CD4-positive, alpha-beta T cell treated with Interleukin-15 for 1 hour (primary cell): ENCODE data around the gene SLC40A1.

ENCODE experiments used
- DNase-seq: peaks from one replicate; pipeline ENCODE4 v3.0.0-alpha.2; 2020

The SLC40A1 gene

DNA sequence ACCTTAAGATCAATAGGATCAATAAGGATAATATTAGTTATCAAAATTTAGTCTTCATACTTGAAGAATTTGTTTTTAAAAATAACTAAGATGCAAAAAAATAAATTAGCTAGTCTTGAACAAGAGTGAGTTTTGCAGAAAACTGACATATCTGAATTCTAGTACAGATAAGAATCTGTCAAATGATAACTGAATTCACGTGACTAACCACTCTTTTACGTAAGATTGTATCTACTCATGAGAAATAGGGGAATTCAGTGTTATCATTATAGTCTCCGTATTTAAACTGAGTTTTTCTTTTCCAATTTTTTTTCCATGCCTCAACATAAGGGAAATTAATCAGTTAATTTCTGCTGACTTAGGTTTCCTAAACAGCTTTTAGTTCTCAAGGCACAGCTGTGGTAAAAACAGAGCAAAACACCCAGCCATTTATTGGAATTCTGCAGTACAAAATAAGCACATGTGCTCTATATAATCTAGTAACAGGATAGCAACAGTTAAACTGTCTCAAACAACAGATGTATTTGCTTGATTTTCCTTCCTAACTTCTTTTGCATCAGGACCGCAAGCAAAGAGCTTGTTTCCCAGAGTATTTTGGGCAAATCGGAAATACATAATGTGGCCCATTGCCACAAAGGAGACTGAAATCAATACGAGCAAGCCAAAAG, 19.1 kb downstream of the SLC40A1 start:
- DNase-seq, result no peak

DNA sequence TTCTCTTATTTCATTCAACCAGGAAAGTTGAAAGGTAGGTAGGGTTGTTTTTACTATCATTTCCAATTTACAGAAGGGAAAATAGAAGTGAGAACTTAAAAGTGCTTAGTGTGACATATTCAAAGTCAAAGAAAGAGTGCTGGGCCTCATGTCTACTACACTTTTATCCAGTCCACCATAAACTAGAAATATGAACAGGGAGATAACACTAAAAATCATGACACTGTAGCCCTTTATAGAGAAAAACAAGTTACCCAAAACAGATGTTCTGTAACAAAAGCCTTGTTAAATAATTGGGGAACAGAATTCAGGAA, 20.4 kb downstream of the SLC40A1 start:
- no peak for DNase-seq

DNA sequence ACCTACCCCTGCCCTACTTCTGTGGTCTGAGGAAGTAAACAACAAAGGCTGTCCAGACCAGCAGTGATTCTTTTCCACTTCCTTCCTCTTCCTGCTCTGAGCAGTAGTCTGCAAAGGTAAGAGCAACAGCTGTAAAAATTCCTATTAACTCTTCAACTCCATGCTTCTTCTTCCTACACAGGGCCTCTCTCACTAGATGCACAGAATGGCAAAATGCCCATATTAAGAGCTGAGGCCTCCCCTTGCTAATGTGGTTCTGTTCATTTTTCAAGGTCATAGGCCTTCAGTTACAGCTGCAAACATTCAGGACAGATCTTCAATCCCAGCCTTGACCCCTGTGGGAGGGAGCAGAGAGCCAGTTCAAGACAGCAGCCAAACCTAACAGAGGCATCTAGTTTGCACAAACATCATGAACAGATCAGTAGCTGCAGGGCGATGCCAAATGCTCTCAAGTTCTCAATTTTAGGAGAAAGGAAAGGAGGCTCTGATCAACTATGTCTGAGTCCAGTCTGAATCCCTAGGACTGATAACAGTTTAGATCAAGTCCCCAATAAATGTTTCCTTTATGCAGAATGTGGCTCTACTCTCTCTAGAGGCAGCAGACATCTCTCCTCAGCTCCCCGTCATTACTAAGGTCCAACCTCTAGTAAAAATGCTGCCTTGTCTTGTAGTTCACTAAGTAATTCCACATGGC, 20.9 kb downstream of the SLC40A1 start:
- no peak for DNase-seq

DNA sequence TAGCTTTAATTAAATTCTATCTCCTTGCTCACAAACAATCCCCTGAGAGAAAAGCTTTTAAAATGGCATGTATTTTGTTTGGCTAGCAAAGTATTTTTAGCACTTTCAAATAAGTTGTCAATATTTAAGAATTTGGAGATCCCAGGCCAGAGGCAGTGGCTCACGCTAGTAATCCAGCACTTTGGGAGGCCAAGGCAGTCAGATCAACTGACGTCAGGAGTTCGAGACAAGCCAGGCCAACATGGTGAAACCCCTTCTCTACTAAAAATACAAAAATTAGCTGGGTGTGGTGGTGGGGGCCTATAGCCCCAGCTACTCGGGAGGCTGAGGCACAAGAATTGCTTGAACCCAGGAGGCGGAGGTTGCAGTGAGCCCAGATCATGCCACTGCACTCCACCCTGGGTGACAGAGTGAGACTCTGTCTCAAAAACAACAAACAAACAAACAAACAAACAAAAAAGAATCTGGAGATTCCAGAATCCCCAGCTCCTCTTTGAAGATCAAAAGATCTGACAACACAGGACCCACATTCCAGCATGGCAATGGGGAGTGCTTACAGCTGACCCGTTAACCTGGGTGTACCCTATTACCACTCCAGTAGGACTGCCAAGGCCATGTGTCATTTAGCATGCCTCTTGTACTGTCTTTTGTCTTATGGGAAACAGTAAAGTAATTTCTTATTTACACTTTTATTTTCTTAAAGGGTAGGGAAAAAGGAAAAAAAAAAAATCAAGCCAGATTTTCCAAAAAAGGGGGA, 21.9 kb downstream of the SLC40A1 start:
- no peak for DNase-seq

DNA sequence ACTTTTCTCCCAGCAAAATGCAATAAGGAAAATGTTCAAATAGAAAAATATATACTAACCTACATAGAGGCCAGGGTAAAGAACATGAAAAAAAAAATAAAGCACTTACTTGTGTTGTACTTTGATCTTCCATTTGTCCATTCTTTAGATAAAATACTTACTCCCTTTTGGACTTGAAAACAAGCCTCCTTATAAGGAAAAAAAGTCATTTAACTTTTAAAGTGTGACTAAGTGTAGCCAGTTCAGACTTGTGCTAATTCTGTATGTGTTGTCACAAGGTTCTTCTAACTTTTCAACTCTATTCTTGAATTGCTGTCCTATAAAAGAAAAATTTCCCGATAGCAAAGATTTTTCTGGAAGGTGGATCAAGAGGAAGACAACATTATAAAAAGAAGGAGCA, 23.2 kb downstream of the SLC40A1 start:
- DNase-seq, result no peak

DNA sequence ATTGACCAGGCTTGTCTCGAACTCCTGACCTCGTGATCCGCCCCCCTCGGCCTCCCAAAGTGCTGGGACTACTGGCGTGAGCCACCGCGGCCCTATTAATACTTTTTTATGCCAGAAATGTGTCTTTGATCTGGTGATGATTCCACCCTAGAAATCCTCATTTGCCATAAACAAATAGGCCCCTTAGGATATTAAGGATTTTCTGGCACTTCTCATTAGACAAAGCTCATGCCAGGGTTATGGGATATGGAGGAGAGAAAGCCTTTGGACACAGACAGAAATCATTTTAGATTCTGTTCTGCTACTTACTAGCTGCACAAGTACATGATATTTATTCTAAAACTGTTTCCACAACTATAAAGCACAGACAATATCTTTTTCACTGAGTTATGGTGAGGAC, 24.1 kb downstream of the SLC40A1 start:
- no peak for DNase-seq

DNA sequence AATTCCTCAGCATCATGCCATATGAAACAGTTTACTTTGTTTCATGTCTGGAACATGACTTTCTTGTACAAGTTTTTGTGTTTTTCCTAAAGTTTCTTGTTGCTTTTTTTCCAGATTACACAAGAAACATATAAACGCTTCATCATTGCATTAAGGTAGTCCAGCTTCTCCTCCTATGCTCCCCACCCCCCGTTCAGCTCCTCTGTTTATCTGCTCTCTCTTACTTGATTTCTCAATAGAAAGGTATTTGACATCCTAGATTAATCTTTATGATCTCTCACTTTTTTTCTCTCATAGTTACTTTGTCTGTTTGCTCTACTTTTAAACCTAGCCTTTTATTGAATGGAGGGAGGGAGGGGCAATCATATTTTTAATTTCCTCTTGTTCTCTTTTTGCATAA, 25.4 kb downstream of the SLC40A1 start:
- DNase-seq, result no peak

DNA sequence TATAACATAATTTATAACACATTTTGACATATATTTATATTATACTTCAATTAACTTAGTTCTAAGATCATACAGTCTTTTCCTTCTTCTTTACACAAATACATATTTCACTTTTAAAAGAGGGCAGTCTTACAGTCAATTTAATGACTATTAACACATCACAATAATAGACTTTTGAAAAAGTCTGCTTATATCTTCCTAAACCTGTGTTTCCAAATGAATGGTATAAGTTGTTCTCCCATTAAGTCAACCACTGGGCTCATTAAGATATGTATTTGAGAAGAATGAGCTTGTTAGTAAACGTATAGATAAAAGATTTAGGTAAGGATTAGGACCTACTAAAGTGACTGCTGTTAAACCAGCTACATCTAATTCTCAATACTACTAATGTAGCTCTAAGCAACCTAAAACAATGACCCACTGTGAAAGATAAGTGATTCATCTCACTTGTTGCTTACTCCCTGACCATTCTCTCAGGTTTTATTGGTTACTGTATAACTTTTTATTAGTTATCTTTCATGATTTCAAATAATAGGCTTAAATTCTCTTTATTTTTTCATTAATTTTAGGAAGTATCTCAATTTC, 27.0 kb downstream of the SLC40A1 start:
- no peak for DNase-seq

DNA sequence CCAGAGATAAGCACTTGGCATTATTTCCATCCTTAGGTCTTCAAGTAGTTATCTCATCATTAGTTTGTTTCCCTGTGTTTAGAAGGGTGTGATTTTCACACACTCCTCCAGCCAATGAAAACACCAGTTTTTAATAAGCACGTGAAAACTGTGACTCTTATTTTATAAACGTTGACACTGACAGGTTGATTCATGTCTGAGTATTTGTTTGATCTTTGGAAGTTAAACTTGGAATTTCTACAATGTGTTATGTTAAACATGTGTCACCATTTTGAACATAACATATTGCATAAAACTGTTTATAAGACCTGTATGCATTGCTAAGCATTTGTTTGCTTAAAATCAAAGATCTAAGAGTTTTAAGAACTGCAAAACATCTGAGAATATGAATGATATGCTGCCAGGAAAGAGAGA, 27.6 kb downstream of the SLC40A1 start:
- DNase-seq, result no peak

DNA sequence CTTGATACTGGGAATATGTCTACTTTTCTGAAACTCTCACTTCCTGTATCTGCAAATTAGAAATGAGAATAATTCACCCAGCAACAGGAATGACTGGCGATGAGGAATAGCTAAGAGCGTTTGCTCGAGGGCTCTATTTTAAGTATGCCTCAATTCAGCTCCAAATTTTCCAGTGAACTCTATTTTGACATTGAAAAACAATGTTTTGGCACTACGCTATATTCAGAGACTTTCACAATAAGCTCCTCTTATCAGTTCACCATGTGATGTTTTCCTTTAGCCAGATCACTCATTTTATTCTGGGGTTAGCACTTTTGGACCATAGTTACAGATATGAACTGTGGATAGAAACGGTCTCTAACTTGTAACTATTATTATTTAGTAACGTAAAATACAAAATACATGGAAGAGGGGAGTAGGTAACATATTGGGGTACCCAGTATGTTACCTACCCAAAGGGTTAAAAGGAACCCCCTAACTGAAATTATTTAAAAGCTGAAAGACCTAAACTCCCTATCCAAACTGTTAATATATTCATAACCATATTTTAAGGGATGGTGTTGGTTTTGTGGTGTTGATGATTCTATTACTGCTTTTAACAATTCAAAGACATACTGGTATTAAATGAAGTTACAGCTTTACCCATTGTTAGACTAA, 28.1 kb downstream of the SLC40A1 start:
- DNase-seq, result no peak

DNA sequence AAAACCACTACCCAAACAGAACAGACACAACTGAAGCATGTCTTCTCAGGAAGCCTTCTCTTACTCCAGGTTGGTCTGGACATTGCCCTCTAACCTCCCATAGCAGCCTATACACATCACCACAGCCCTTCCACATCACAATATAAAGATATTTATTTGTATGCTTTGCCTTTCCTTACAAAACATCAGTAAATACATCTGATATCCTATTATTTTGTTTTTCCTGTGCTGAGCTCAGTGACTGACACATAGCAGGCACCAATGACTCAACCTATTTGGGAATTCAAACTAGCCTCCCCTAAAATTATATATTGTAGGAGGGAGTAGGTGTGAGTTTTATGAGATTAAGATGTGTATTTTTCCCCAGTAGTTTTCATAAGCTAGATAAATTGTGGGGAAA, 28.8 kb downstream of the SLC40A1 start:
- no peak for DNase-seq

DNA sequence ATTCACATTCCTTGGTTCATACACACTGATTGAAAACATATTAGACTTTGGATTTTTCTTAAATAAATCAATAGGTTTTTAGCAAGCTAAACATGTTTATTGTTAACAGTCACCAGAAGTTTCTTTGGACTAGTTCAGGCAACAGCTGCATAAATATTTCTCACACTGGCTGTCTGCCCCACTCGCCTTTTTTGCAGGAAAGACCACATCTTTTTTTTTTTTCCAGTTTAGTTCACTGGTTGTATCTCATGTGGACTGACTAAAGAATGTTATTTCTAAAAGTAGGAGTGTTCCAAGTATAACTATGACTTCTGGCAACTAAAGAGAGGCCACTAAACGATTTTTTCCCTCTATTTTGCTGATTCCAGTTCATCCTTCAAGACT, 31.1 kb downstream of the SLC40A1 start:
- no peak for DNase-seq

DNA sequence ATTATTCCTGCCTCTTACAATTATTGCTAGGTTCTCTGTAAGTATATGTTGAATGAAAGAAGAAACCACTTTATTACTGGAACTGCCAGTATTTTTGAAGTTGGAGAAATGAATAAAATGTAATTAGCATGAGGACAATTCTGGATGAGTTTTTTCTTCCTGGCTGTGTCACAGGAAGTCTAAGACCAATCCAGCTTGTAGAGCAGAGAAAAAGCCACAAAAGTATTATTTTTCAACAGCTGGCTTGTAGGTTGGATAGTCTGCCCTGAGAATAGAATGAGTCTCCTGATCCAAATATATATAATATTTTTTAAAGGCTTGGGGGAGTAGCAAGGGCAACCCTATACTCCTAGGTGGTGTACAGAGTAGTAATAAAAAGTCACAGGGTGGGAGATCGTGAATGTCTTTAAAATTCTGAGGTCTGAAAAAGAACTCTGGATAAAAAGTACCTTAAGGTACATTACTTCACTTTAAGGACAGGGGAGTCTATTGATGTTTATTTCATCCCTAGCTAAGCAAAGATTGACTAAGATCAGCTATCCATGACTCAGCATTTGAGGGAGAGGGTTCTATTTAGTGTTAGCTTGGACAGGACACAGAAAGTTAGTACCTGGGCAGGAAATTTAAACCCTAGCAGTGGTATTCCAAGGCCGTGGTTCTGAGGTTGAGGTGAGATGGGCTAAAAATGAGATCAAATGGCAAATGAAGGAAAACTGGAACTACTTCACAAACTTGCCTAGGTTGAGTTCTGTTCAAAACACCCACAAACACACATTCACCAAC, 31.7 kb downstream of the SLC40A1 start:
- no peak for DNase-seq

DNA sequence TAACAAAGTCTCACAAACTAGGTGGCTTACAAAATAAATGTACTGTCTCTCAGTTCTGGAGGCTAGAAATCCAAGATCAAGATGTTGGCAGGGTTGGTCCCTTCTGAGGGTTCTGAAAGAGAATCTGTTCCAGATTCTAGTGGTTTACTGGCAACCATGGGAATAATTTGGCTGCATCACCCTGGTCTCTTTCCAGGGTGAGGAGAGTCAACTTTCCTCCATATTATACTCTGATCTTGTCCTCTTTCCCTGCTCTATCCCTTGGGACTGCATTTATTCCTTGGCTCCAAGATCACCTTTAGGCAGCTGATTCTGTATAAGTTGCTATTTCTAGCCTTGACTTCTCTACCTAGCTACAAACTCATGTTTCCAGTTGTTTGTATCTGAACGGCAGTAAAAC, 35.2 kb downstream of the SLC40A1 start:
- no peak for DNase-seq

DNA sequence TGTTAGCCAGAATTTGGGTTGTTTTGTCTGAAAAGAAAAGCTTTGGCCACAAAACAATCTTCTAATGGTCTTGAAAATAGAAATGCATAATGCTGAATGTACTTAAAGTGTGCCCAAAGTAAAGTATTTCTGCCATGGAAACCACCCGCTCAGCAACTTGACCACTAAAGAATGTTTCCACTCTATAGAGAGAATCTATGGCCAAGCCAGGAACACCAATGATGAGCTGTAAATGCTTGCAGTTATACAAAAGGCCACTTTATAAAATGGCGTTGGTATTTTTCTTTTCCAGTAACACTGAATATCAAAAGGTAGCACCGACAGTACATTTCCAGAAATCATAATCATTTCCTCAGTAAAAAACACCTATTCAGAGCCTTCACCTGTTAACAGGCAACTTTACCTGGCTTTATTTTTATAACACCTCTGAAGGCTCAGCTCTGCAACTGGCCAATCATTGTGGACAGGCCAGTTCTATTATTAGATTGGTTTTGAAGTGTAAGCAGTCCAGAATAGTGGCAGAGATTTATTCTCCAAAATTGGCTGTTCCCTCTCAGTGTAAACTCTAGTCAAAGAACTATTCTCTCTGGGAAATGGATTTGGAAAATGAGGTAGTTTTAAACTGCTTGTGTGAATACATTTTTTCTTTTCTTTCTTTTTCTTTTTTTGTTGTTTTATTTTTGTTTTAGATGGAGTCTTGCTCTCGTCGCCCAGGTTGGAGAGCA, 36.1 kb downstream of the SLC40A1 start:
- no peak for DNase-seq

DNA sequence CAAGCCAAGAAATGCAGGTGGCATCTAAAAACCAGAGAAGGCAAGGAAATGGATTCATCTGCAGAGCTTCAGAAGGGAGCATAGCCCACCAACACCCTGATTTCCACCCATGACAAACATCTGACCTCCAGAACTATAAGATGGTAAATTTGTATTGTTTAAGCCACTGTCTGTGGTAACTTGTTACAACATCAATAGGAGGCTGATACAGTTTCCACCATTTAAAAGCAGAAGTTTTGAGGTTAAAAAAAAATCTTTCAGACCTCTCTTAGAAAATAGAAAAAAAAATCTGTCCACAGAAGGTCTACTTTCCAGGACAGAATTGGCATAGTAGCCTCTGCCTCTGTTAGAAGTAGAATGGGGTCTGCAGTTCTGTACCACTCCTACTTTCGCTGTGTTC, 37.2 kb downstream of the SLC40A1 start:
- no peak for DNase-seq

DNA sequence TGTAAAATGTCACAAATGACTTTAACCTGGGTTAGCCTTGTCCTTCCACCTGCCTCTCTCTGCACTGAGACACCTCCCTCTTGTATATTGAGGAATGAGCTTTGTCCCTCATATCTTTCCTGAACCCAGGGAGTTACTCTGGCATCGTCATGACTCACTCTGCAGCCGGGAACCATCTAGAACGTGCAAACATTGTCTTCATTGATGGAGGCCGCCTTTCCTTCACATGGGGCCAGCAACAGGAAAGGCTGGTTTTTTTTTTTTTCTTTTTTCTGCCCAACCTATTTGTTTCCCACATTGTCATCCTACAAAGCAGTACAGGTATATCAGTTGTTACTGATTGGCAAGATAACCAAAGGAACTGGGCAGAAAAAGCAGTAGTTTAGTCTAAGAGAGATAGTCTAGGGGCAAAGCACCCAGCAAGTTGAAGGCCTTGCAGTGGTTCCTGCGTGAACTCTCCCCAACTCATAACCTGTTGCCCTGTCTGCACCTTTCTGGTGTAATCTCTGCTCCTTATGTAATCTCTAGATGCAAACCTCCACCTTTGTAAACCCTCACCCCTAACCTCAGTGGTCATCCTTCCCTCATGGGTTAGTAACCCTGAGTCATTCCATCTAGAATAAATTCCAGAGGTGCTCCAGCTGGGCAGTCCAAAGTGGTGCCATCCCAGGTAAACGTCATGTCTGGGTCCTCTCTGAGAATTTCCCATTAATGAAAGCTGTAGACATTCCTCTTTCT, 38.3 kb downstream of the SLC40A1 start:
- no peak for DNase-seq

DNA sequence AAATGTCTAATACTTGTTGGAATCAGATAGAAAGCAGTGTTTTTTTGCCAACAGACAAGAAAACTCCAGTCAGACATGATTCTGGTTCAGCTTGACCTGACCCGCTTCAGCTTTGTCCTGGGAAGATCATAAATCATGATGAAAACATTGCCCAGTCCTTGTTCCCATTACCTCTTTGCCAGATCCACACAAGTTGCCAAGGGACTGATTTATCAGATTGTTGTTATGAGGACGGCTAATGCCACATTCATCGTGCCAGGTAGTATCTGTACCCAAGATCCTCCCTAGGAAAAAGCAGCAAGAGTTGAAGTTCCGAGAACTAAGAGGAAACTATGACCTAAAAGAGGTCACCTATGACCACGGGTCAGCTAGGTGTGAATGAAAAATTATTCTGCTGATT, 39.0 kb downstream of the SLC40A1 start:
- DNase-seq, result no peak

DNA sequence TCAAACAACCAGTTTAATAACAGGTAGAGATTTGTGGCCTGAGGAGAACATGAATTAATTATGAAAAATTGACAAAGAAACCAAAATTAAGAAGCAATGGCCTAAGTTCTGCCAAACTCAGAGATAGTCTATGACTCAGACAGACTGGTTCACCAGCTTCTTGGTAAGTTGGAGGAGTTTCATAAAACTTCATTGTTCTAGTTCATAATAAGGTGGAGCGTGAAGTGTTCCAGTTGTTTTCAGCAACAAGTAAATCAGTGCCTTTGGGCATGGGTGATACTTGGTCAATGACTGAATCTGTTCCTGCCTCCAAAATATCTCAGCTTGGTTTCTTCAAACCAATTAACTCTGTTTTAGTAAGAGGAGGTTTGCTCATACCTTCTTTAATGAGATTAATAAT, 40.0 kb downstream of the SLC40A1 start:
- no peak for DNase-seq

DNA sequence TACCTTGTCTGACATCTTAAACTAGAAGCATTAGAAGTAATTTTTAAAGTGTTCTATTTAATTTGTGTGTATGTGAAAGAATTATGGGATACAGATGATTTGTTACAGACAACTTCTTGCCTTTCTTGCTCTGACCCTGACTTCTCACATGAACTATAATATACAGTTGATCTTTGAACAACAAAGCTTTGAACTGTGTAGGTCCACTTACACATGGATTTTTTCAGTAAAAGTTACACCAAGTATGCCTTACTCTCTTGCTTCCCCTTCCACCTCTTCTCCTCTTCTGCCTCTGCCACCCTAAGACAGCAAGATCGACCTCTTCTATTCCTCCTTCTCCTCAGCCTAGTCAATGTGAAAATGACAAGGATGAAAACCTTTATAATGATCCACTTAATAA, 42.2 kb downstream of the SLC40A1 start:
- no peak for DNase-seq

DNA sequence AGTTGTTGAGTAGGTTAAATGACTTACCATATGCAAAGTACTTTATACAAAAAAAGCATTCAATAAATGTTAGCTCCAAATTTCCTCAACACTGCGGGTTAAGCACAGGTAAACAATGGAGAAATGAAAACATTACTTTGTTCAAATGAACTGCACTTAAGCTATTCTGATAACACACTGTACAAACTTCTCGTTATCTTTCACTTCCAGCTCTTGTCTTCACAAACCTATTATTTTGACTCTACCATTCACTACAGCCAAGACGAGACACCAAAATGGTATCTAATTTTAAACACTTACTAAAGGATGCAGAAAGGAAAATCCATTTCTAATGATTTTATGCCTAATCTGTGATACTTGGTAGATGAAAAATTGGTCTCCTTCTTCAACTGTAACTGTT, 43.8 kb downstream of the SLC40A1 start:
- DNase-seq, result no peak
